Measurements from ENCODE around the gene ELOVL7.

The ELOVL7 gene

DNA sequence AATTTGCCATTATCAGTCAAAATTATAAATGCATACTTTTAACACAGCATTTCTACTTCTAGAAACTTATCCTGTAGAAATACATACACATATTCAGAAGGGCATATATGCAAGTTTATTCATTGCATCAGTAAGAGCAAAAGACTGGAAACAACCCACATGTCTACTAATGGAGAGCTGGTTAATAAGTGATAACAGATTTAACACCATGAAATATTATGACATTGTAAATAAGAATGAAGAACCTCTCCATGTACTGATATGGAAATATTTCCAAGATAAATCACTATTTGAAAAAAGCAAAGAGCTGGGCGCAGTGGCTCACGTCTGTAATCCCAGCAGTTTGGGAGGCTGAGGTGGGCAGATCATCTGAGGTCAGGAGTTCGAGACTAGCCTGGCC, 54.5 kb downstream of the ELOVL7 start:
- Histone ChIP-seq H4K20me1 (ENCODE audit: low read depth, low read length) (no peaks in the 10 kb centered on the region), H3K27me3 (ENCODE audit: low read length) (no peaks in the 10 kb centered on the region), H3K9ac (ENCODE audit: low read length) (no peak overlapping the region), H3K27ac (ENCODE audit: low read depth, low read length) (no peak overlapping the region), H2AFZ (ENCODE audit: low read depth, low read length, severe bottlenecking) (no peak overlapping the region), H3K79me2 (ENCODE audit: insufficient read depth, low read length) (no peaks in the 10 kb centered on the region), H3K9me2 (replicated peaks; ENCODE audit: insufficient read depth, low read length) (no peaks in the 10 kb centered on the region), H3K4me3 (ENCODE audit: insufficient read depth, low read length, poor library complexity, severe bottlenecking) (no peak overlapping the region), H3F3A (ENCODE audit: insufficient read depth) (no peaks in the 10 kb centered on the region), H3K36me3 (ENCODE audit: low read length) (no peaks in the 10 kb centered on the region), H3K4me2 (ENCODE audit: low read depth, low read length, poor library complexity, severe bottlenecking) (no peak overlapping the region), H3K9me3 (ENCODE audit: insufficient read depth, low read length) (no peaks in the 10 kb centered on the region)
- no peak for TF ChIP-seq EZH2phosphoT487 (conservative IDR thresholded peaks at IDR 0.05; ENCODE audit: low read length)
- TF ChIP-seq, protein P1, sequence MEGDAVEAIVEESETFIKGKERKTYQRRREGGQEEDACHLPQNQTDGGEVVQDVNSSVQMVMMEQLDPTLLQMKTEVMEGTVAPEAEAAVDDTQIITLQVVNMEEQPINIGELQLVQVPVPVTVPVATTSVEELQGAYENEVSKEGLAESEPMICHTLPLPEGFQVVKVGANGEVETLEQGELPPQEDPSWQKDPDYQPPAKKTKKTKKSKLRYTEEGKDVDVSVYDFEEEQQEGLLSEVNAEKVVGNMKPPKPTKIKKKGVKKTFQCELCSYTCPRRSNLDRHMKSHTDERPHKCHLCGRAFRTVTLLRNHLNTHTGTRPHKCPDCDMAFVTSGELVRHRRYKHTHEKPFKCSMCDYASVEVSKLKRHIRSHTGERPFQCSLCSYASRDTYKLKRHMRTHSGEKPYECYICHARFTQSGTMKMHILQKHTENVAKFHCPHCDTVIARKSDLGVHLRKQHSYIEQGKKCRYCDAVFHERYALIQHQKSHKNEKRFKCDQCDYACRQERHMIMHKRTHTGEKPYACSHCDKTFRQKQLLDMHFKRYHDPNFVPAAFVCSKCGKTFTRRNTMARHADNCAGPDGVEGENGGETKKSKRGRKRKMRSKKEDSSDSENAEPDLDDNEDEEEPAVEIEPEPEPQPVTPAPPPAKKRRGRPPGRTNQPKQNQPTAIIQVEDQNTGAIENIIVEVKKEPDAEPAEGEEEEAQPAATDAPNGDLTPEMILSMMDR (IDR thresholded peaks at IDR 0.05; ENCODE audit: insufficient read depth, low read length, poor library complexity, severe bottlenecking) = no peak

GRCh38 chr5:60788863-60789513, 55.1 kb downstream of the ELOVL7 start:
- H3K9me2 ChIP-seq (replicated peaks; ENCODE audit: insufficient read depth, low read length) = no peaks in the 10 kb centered on the region
- TF ChIP-seq, protein P1 (IDR thresholded peaks at IDR 0.05; ENCODE audit: insufficient read depth, low read length, poor library complexity, severe bottlenecking) = no peak
- TF ChIP-seq EZH2phosphoT487 (conservative IDR thresholded peaks at IDR 0.05; ENCODE audit: low read length) = no peak
- H4K20me1 ChIP-seq (ENCODE audit: low read depth, low read length) = no peaks in the 10 kb centered on the region
- H2AFZ ChIP-seq (ENCODE audit: low read depth, low read length, severe bottlenecking) = no peak overlapping the region
- H3K79me2 ChIP-seq (ENCODE audit: insufficient read depth, low read length) = no peaks in the 10 kb centered on the region
- no peaks in the 10 kb centered on the region for H3F3A ChIP-seq (ENCODE audit: insufficient read depth)
- H3K9ac ChIP-seq (ENCODE audit: low read length) = no peak overlapping the region
- H3K4me3 ChIP-seq (ENCODE audit: insufficient read depth, low read length, poor library complexity, severe bottlenecking) = no peak overlapping the region
- no peaks in the 10 kb centered on the region for H3K36me3 ChIP-seq (ENCODE audit: low read length)
- no peaks in the 10 kb centered on the region for H3K27me3 ChIP-seq (ENCODE audit: low read length)
- H3K9me3 ChIP-seq (ENCODE audit: insufficient read depth, low read length) = no peaks in the 10 kb centered on the region
- H3K4me2 ChIP-seq (ENCODE audit: low read depth, low read length, poor library complexity, severe bottlenecking) = no peak overlapping the region
- H3K27ac ChIP-seq (ENCODE audit: low read depth, low read length) = no peak overlapping the region

DNA sequence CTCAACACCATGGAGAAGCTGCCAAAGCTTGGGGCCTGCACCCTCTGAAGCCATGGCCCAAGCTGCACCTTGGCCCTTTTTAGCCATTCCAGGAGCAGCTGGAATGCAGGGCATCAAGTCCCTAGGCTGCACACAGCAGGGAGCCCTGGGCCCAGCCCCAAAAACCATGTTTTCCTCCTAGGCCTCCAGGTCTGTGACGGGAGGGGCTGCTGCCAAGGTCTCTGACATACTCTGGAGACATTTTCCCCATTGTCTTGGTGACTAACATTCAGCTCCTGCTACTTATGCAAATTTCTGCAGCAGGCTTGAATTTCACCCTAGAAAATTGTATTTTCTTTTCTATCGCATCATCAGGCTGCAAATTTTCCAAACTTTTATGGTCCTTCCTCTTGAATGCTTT, 64.6 kb downstream of the ELOVL7 start:
- Histone ChIP-seq H3K9me3 (ENCODE audit: insufficient read depth, low read length) (no peaks in the 10 kb centered on the region), H3K27ac (ENCODE audit: low read depth, low read length) (no peak overlapping the region), H3K4me3 (ENCODE audit: insufficient read depth, low read length, poor library complexity, severe bottlenecking) (no peak overlapping the region), H4K20me1 (ENCODE audit: low read depth, low read length) (no peaks in the 10 kb centered on the region), H3K27me3 (ENCODE audit: low read length) (no peaks in the 10 kb centered on the region), H3K36me3 (ENCODE audit: low read length) (no peaks in the 10 kb centered on the region), H3K9ac (ENCODE audit: low read length) (no peak overlapping the region), H3K79me2 (ENCODE audit: insufficient read depth, low read length) (no peaks in the 10 kb centered on the region), H3K9me2 (replicated peaks; ENCODE audit: insufficient read depth, low read length) (no peaks in the 10 kb centered on the region), H2AFZ (ENCODE audit: low read depth, low read length, severe bottlenecking) (no peak overlapping the region), H3K4me2 (ENCODE audit: low read depth, low read length, poor library complexity, severe bottlenecking) (no peak overlapping the region), H3F3A (ENCODE audit: insufficient read depth) (no peaks in the 10 kb centered on the region)
- TF ChIP-seq, protein P1 (IDR thresholded peaks at IDR 0.05; ENCODE audit: insufficient read depth, low read length, poor library complexity, severe bottlenecking) = no peak
- no peak for TF ChIP-seq EZH2phosphoT487 (conservative IDR thresholded peaks at IDR 0.05; ENCODE audit: low read length)
